Measurements from ENCODE around the gene MTFR2. TPM values are rescaled to one million over a fixed set of nuclear protein-coding genes. Genes with fewer than 3 reads are reported as not detected.
A peak's percentile ranks its signal among the peaks of the same experiment; 100 is the strongest.
"Not testable (repeated sequence)": the region's sequence is repeated elsewhere in the genome, so short reads cannot be mapped to it uniquely, and the experiment has no call there.

MTFR2 gene
- polyA plus RNA-seq, 3 donors = 0.41 to 0.79 (median 0.60) TPM

DNA sequence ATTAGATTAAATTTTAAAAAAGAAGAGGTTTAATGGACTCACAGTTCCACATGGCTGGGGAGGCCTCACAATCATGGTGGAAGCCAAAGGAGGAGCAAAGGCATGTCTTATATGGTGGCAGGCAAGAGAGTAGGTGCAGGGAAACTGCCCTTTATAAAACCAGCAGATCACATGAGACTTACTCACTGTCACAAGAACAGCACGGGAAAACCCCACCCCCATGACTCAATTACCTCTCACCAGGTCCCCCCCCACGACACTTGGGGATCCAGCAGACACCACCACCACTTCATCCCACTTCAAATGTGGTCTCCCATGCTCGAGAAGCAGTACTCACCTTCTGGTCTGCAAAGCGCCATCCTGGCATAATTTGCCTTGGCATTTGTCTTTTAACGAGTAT, 24.6 kb downstream of the MTFR2 start:
- H4K20me1 ChIP-seq (ENCODE audit: insufficient read depth, low read length) = no peaks in the 10 kb centered on the region
- Mint-ChIP-seq H3K9me3 (peaks cover 0 to under 1% (median 0%) of the 10 kb centered on the region in 7 donors), H3K36me3 (peaks cover 0 to 2% of the 10 kb centered on the region in 2 donors), H3K4me3 (no peak overlapping the region), H3K27me3 (ENCODE audit: low read depth in 3 of 3) (no peaks in the 10 kb centered on the region), H3K4me1 (peaks cover 51% of the 10 kb centered on the region), H3K27ac (peak overlapping the region in 2 of 7 donors; percentile 46 to 60)
- peak overlapping the region; percentile 57 for H2AFZ ChIP-seq (ENCODE audit: insufficient read depth, low read depth, low read length, poor library complexity, severe bottlenecking)
- H3K36me3 ChIP-seq (replicated peaks in 1 of 2; ENCODE audit: control insufficient read depth in 1 of 2, insufficient read depth in 2 of 2, low read length in 2 of 2) = no peaks in the 10 kb centered on the region
- TF ChIP-seq, protein P1, sequence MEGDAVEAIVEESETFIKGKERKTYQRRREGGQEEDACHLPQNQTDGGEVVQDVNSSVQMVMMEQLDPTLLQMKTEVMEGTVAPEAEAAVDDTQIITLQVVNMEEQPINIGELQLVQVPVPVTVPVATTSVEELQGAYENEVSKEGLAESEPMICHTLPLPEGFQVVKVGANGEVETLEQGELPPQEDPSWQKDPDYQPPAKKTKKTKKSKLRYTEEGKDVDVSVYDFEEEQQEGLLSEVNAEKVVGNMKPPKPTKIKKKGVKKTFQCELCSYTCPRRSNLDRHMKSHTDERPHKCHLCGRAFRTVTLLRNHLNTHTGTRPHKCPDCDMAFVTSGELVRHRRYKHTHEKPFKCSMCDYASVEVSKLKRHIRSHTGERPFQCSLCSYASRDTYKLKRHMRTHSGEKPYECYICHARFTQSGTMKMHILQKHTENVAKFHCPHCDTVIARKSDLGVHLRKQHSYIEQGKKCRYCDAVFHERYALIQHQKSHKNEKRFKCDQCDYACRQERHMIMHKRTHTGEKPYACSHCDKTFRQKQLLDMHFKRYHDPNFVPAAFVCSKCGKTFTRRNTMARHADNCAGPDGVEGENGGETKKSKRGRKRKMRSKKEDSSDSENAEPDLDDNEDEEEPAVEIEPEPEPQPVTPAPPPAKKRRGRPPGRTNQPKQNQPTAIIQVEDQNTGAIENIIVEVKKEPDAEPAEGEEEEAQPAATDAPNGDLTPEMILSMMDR (IDR thresholded peaks at IDR 0.05) = no peak
- H3K4me3 ChIP-seq (replicated peaks in 1 of 3; ENCODE audit: low read depth in 2 of 3, low read length in 3 of 3) = no peak overlapping the region
- H3K4me1 ChIP-seq (ENCODE audit: control insufficient read depth in 1 of 2, insufficient read depth in 2 of 2, low read length in 2 of 2) = peaks cover 40 to 46% of the 10 kb centered on the region in 2 donors
- H3K9ac ChIP-seq (ENCODE audit: insufficient read depth, low read length, poor library complexity, severe bottlenecking) = no peak overlapping the region
- no peak overlapping the region for H3K4me2 ChIP-seq (replicated peaks; ENCODE audit: extremely low read depth, low read length, poor library complexity, severe bottlenecking)
- peak; percentile 31 to 77 (median 34) for DNase-seq
- intact Hi-C loops (cut with micrococcal nuclease) = loop anchor here (5.0 to 10.0 kb wide), 4 partner anchors 548 to 721 kb away; no protein-coding TSS in a partner anchor
- WGBS (ENCODE audit: insufficient coverage) = 36% methylated on average over 2 of the region's 5 CpGs
- H3K27me3 ChIP-seq (ENCODE audit: control insufficient read depth in 2 of 2, insufficient read depth in 2 of 2, low read length in 2 of 2) = no peaks in the 10 kb centered on the region
- H3K9me3 ChIP-seq (replicated peaks in 1 of 2; ENCODE audit: control insufficient read depth in 1 of 2, insufficient read depth in 1 of 2, low read length in 2 of 2) = no peaks in the 10 kb centered on the region
- H3K79me2 ChIP-seq (ENCODE audit: insufficient read depth, low read length) = no peaks in the 10 kb centered on the region
- no peak overlapping the region for H3K27ac ChIP-seq (ENCODE audit: low read depth in 1 of 2, low read length in 2 of 2)

DNA sequence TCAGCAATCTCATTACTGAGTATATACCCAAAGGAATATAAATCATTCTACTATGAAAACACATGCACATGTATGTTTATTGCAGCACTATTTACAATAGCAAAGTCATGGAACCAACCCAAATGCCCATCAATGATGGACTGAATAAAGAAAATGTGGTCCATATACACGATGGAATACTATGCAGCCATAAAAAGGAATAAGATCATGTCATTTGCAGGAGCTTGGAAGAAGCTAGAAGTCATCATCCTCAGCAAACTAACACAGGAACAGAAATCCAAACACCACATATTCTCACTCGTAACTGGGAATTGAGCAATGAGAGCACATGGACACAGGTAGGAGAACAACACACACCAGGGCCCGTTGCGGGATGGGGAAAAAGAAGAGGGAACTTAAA, 25.1 kb downstream of the MTFR2 start:
- H3K36me3 ChIP-seq (replicated peaks in 1 of 2; ENCODE audit: control insufficient read depth in 1 of 2, insufficient read depth in 2 of 2, low read length in 2 of 2); H3K4me2 ChIP-seq (replicated peaks; ENCODE audit: extremely low read depth, low read length, poor library complexity, severe bottlenecking); H4K20me1 ChIP-seq (ENCODE audit: insufficient read depth, low read length); H3K27me3 ChIP-seq (ENCODE audit: control insufficient read depth in 2 of 2, insufficient read depth in 2 of 2, low read length in 2 of 2); H3K27me3 Mint-ChIP-seq (ENCODE audit: low read depth in 3 of 3); H3K9me3 Mint-ChIP-seq; H3K4me3 ChIP-seq (replicated peaks in 1 of 3; ENCODE audit: low read depth in 2 of 3, low read length in 3 of 3); H3K4me3 Mint-ChIP-seq; H3K36me3 Mint-ChIP-seq; H2AFZ ChIP-seq (ENCODE audit: insufficient read depth, low read depth, low read length, poor library complexity, severe bottlenecking); H3K27ac Mint-ChIP-seq; H3K9ac ChIP-seq (ENCODE audit: insufficient read depth, low read length, poor library complexity, severe bottlenecking); H3K79me2 ChIP-seq (ENCODE audit: insufficient read depth, low read length); DNase-seq; H3K27ac ChIP-seq (ENCODE audit: low read depth in 1 of 2, low read length in 2 of 2); H3K9me3 ChIP-seq (replicated peaks in 1 of 2; ENCODE audit: control insufficient read depth in 1 of 2, insufficient read depth in 1 of 2, low read length in 2 of 2): not testable (repeated sequence)
- peaks cover 47% of the 10 kb centered on the region for H3K4me1 Mint-ChIP-seq
- WGBS (ENCODE audit: insufficient coverage) = no CpG with 5 or more reads among the region's 4 CpGs
- H3K4me1 ChIP-seq (ENCODE audit: control insufficient read depth in 1 of 2, insufficient read depth in 2 of 2, low read length in 2 of 2) = peaks cover 36 to 45% of the 10 kb centered on the region in 2 donors
- intact Hi-C loops (cut with micrococcal nuclease) = loop anchor here (5.0 to 10.0 kb wide), 4 partner anchors 548 to 720 kb away; no protein-coding TSS in a partner anchor
